ENCODE measurements around the gene PLEKHB2.

GRCh38 chr2:131081190-131081589, 23.9 kb upstream of the PLEKHB2 start:
- TF ChIP-seq USF1 (IDR thresholded peaks at IDR 0.05; ENCODE audit: borderline replicate concordance, extremely low read length, insufficient read depth, low read depth, low read length) (no peak), SUZ12 (IDR thresholded peaks at IDR 0.05; ENCODE audit: unreplicated experiment) (no peak), TAF1 (IDR thresholded peaks at IDR 0.05; ENCODE audit: borderline replicate concordance, low read depth, low read length) (no peak), POLR2A (IDR thresholded peaks at IDR 0.05; ENCODE audit: low read depth, low read length) (no peak), CTCF (IDR thresholded peaks at IDR 0.05 in 2 of 3, conservative IDR thresholded peaks at IDR 0.05 in 1 of 3; ENCODE audit: control insufficient read depth in 2 of 3, extremely low read depth in 1 of 3, insufficient read depth in 1 of 3, low read depth in 3 of 3, low read length in 3 of 3) (no peak), KDM1A (IDR thresholded peaks at IDR 0.05; ENCODE audit: borderline replicate concordance) (no peak), SMC3 (IDR thresholded peaks at IDR 0.05; ENCODE audit: borderline replicate concordance, low read length) (no peak), NFYB (IDR thresholded peaks at IDR 0.05; ENCODE audit: insufficient read depth, low read depth, low read length) (no peak), MTA3 (IDR thresholded peaks at IDR 0.05; ENCODE audit: borderline replicate concordance, low read length) (no peak), EZH2 (IDR thresholded peaks at IDR 0.05; ENCODE audit: borderline replicate concordance, control insufficient read depth, low read depth, low read length) (no peak)
- TF ChIP-seq, protein P1, sequence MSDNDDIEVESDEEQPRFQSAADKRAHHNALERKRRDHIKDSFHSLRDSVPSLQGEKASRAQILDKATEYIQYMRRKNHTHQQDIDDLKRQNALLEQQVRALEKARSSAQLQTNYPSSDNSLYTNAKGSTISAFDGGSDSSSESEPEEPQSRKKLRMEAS (IDR thresholded peaks at IDR 0.05; ENCODE audit: low read depth, low read length): no peak
- TF ChIP-seq, protein P2, sequence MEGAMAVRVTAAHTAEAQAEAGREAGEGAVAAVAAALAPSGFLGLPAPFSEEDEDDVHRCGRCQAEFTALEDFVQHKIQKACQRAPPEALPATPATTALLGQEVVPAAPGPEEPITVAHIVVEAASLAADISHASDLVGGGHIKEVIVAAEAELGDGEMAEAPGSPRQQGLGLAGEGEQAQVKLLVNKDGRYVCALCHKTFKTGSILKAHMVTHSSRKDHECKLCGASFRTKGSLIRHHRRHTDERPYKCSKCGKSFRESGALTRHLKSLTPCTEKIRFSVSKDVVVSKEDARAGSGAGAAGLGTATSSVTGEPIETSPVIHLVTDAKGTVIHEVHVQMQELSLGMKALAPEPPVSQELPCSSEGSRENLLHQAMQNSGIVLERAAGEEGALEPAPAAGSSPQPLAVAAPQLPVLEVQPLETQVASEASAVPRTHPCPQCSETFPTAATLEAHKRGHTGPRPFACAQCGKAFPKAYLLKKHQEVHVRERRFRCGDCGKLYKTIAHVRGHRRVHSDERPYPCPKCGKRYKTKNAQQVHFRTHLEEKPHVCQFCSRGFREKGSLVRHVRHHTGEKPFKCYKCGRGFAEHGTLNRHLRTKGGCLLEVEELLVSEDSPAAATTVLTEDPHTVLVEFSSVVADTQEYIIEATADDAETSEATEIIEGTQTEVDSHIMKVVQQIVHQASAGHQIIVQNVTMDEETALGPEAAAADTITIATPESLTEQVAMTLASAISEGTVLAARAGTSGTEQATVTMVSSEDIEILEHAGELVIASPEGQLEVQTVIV (IDR thresholded peaks at IDR 0.05; ENCODE audit: borderline replicate concordance, partially characterized antibody): no peak

Measured in GM12878 (cell line).